GM12878 (cell line): Measurements from ENCODE around the gene LRRC26. TPM values are rescaled to one million over a fixed set of nuclear protein-coding genes. Genes with fewer than 3 reads are reported as not detected.

Source experiments
- BCLAF1 ChIP-seq: fragments of 450-650 bp; IDR thresholded peaks from 2 replicates; pipeline ENCODE4 v1.6.1; 2017; ENCODE audit warnings: antibody characterized with exemption, mild to moderate bottlenecking, moderate library complexity
- BHLHE40 ChIP-seq, 2 experiments: fragments of 450-650 bp in 1 of 2; IDR thresholded peaks; 2 replicates each; pipeline ENCODE4 v1.6.1; 2011 to 2017; ENCODE audit warnings: low read depth in 2 of 2, borderline replicate concordance in 1 of 2, improper control_type of control experiment in 1 of 2, low read length in 1 of 2, mild to moderate bottlenecking in 1 of 2
- BRCA1 ChIP-seq: IDR thresholded peaks from 2 replicates; pipeline ENCODE4 v1.6.1; 2011; ENCODE audit warnings: low read depth, low read length, improper control_type of control experiment
- CREB1 ChIP-seq: IDR thresholded peaks from 2 replicates; pipeline ENCODE4 v1.6.1; 2012; ENCODE audit warnings: low read depth, mild to moderate bottlenecking, inconsistent platforms
- DPF2 ChIP-seq: fragments of 450-650 bp; IDR thresholded peaks from 2 replicates; pipeline ENCODE4 v1.6.1; 2017; ENCODE audit warnings: mild to moderate bottlenecking
- E2F8 ChIP-seq: fragments of 450-650 bp; IDR thresholded peaks from 2 replicates; pipeline ENCODE4 v1.6.1; 2018; ENCODE audit warnings: mild to moderate bottlenecking, low read depth, moderate library complexity; ENCODE audit not compliant: partially characterized antibody
- E4F1 ChIP-seq: fragments of 450-650 bp; IDR thresholded peaks from 2 replicates; pipeline ENCODE4 v1.6.1; 2018; ENCODE audit warnings: borderline replicate concordance, mild to moderate bottlenecking; ENCODE audit not compliant: partially characterized antibody
- GABPA ChIP-seq: IDR thresholded peaks from 2 replicates; pipeline ENCODE4 v1.6.1; 2014; ENCODE audit warnings: antibody characterized with exemption, low read depth, mild to moderate bottlenecking, inconsistent platforms
- GATAD2B ChIP-seq: fragments of 450-650 bp; conservative IDR thresholded peaks from 2 replicates; pipeline ENCODE4 v1.6.1; 2017; ENCODE audit warnings: low read depth, mild to moderate bottlenecking, moderate library complexity
- MAX ChIP-seq: IDR thresholded peaks from 2 replicates; pipeline ENCODE4 v1.6.1; 2012; ENCODE audit warnings: low read depth, low read length, improper control_type of control experiment
- MEF2B ChIP-seq: fragments of 450-650 bp; IDR thresholded peaks from 2 replicates; pipeline ENCODE4 v1.6.1; 2018; ENCODE audit warnings: mild to moderate bottlenecking, moderate library complexity; ENCODE audit not compliant: partially characterized antibody, poor library complexity, severe bottlenecking
- NBN ChIP-seq: fragments of 450-650 bp; IDR thresholded peaks from 2 replicates; pipeline ENCODE4 v1.6.1; 2016
- NFIC ChIP-seq: IDR thresholded peaks from 2 replicates; pipeline ENCODE4 v1.6.1; 2012; ENCODE audit warnings: low read depth, mild to moderate bottlenecking, inconsistent platforms, low read length, moderate library complexity
- POLR2AphosphoS2 ChIP-seq: IDR thresholded peaks from 2 replicates; pipeline ENCODE4 v1.6.1; 2011; ENCODE audit warnings: low read depth, mild to moderate bottlenecking, low read length, improper control_type of control experiment, moderate library complexity
- RUNX3 ChIP-seq: IDR thresholded peaks from 2 replicates; pipeline ENCODE4 v1.6.1; 2012; ENCODE audit warnings: low read length, inconsistent platforms
- SMAD1 ChIP-seq: fragments of 450-650 bp; IDR thresholded peaks from 2 replicates; pipeline ENCODE4 v1.6.1; 2018; ENCODE audit warnings: mild to moderate bottlenecking, low read depth; ENCODE audit not compliant: partially characterized antibody
- SMAD5 ChIP-seq: IDR thresholded peaks from 2 replicates; pipeline ENCODE4 v1.6.1; 2016; ENCODE audit warnings: antibody characterized with exemption, low read depth
- SP1 ChIP-seq: IDR thresholded peaks from one replicate; pipeline ENCODE4 v1.6.1; 2011; ENCODE audit warnings: low read depth, low read length
- SREBF1 ChIP-seq: IDR thresholded peaks from 2 replicates; pipeline ENCODE4 v1.6.1; 2012; ENCODE audit warnings: mild to moderate bottlenecking, low read length
- TAF1 ChIP-seq: IDR thresholded peaks from 2 replicates; pipeline ENCODE4 v1.6.1; 2011; ENCODE audit warnings: mild to moderate bottlenecking, low read depth, low read length, borderline replicate concordance
- ZBED1 ChIP-seq: IDR thresholded peaks from 2 replicates; pipeline ENCODE4 v1.6.1; 2016; ENCODE audit warnings: borderline replicate concordance
- ZNF274 ChIP-seq: IDR thresholded peaks from one replicate; pipeline ENCODE4 v1.8.0; 2011; ENCODE audit not compliant: insufficient read length, insufficient read depth
- polyA plus RNA-seq, 11 experiments: library from polyadenylated mRNA; depleted of rRNA in 4 of 11; unstranded in 6 of 11; stranded (reverse) in 5 of 11; fragments of >200 nt; fragmentation: Nextera tagmentation in 4 of 11; fragmentation: Illumina TruSeq in 1 of 11; extraction: Ambion mirVana in 4 of 11; extraction: Trizol in 1 of 11; gene quantifications; 1 replicate in 1 of 11; 2 replicates in 10 of 11; pipeline versions ENCODE4 v1.2.1 to v1.2.3, GENCODE V29; 2011 to 2016; ENCODE audit warnings: inconsistent platforms in 2 of 11, missing spikeins in 2 of 11, low read depth in 1 of 11
- total RNA-seq, 4 experiments: library from RNA; depleted of rRNA in 3 of 4; stranded (reverse); fragments of >200 nt in 3 of 4; fragmentation: Illumina TruSeq in 1 of 4; extraction: Trizol in 1 of 4; gene quantifications; 2 replicates each; pipeline versions ENCODE4 v1.2.1 to v1.2.3, GENCODE V29; 2013 to 2021

Gene LRRC26
- total and polyA plus RNA-seq, 10 of the 15 experiments (the other 5 are each of a cell fraction or from before 2014, with no cell fraction given): 0.29 to 0.91 (median 0.64) TPM; not detected in 5

- TF ChIP-seq GABPA (peak; percentile 96), MEF2B (no peak), NBN (peak; percentile 54; the same call in 1 of the 2 replicates), BHLHE40 (IDR thresholded peaks at IDR 0.05; ENCODE audit: borderline replicate concordance in 1 of 2, low read depth in 2 of 2, low read length in 1 of 2) (peak; percentile 11 to 76; a peak in 2 of 4 replicates), ZBED1 (no peak), ZNF274 (no peak), RUNX3 (peak; percentile 44), DPF2 (peak; percentile 82), SREBF1 (no peak), CREB1 (peak; percentile 98), BCLAF1 (no peak), BRCA1 (no peak), POLR2AphosphoS2 (0 out of 2 replicates have a peak, but pooled peaks have one; percentile 54), E4F1 (peak; percentile 51), SMAD5 (peak; percentile 47), TAF1 (peak; percentile 80; the same call in 1 of the 2 replicates), MAX (peak; percentile 69; the same call in 1 of the 2 replicates), E2F8 (peak; percentile 92), NFIC (no peak), SMAD1 (no peak), SP1 (peak; percentile 56), GATAD2B (peak; percentile 88)
These were observed 35.5 kb upstream of the LRRC26 start, which contains the start of the genes NDOR1 and TMEM203 (continued) for GRCh38 chr9:137205126-137206069.
